ENCODE measurements around the gene CNR1. TPM values are rescaled to one million over a fixed set of nuclear protein-coding genes. Genes with fewer than 3 reads are reported as not detected.
A peak's percentile ranks its signal among the peaks of the same experiment; 100 is the strongest.
"Not testable (repeated sequence)": the region's sequence is repeated elsewhere in the genome, so short reads cannot be mapped to it uniquely, and the experiment has no call there.

CNR1 gene
- 2.5 TPM for polyA plus RNA-seq

- peaks cover 27 to 47% (median 39%) of the 10 kb centered on the region in 3 donors for H3K4me1 Mint-ChIP-seq
- H3K27me3 Mint-ChIP-seq, result peaks cover 7% of the 10 kb centered on the region
- no peaks in the 10 kb centered on the region for H3K9me3 Mint-ChIP-seq
- no peaks in the 10 kb centered on the region for H3K36me3 Mint-ChIP-seq
- peak within 1 kb of the TSS; percentile 93 to 99 (median 96) for H3K4me3 Mint-ChIP-seq
- H3K27ac Mint-ChIP-seq, result peak within 1 kb of the TSS; percentile 85 to 99 (median 93)
Measured at GRCh38 chr6:88165844-88166492, at the start of gene CNR1. TSS of gene CNR1 (minus strand) at chr6:88166347. CDS start at chr6:88145274, 21,073 bp downstream.

- Mint-ChIP-seq H3K27me3 (no peaks in the 10 kb centered on the region), H3K9me3 (no peaks in the 10 kb centered on the region), H3K4me1 (no peaks in the 10 kb centered on the region), H3K27ac (no peak overlapping the region), H3K4me3 (no peak overlapping the region), H3K36me3 (no peaks in the 10 kb centered on the region)
Measured at GRCh38 chr6:88211446-88211845, 45.3 kb upstream of the CNR1 start.

- no peak overlapping the region for H3K27ac Mint-ChIP-seq
- H3K9me3 Mint-ChIP-seq, result peaks cover 2 to 11% (median 9%) of the 10 kb centered on the region in 3 donors
- no peak overlapping the region for H3K4me3 Mint-ChIP-seq
- H3K36me3 Mint-ChIP-seq, result no peaks in the 10 kb centered on the region
- H3K27me3 Mint-ChIP-seq, result no peaks in the 10 kb centered on the region
- no peaks in the 10 kb centered on the region for H3K4me1 Mint-ChIP-seq
Measured at GRCh38 chr6:88209301-88209700, 43.2 kb upstream of the CNR1 start.

GRCh38 chr6:88208726-88209125 is 42.6 kb upstream of the CNR1 start:
- Mint-ChIP-seq H3K9me3 (peaks cover 2 to 16% (median 9%) of the 10 kb centered on the region in 3 donors), H3K36me3 (no peaks in the 10 kb centered on the region), H3K27me3 (no peaks in the 10 kb centered on the region), H3K4me3 (no peak overlapping the region), H3K4me1 (no peaks in the 10 kb centered on the region), H3K27ac (no peak overlapping the region)

GRCh38 chr6:88201734-88202133 is 35.6 kb upstream of the CNR1 start:
- not testable (repeated sequence) for H3K27ac Mint-ChIP-seq, H3K36me3 Mint-ChIP-seq, H3K4me1 Mint-ChIP-seq, H3K4me3 Mint-ChIP-seq, H3K27me3 Mint-ChIP-seq
- H3K9me3 Mint-ChIP-seq, result peaks cover 10 to 30% (median 14%) of the 10 kb centered on the region in 3 donors

- no peak overlapping the region for H3K27ac Mint-ChIP-seq
- H3K4me3 Mint-ChIP-seq, result no peak overlapping the region
- peaks cover 0 to 9% (median 5%) of the 10 kb centered on the region in 3 donors for H3K9me3 Mint-ChIP-seq
- H3K36me3 Mint-ChIP-seq, result peaks cover under 1% of the 10 kb centered on the region
- H3K4me1 Mint-ChIP-seq, result peaks cover 3 to 15% (median 5%) of the 10 kb centered on the region in 3 donors
- peaks cover 3% of the 10 kb centered on the region for H3K27me3 Mint-ChIP-seq
Measured at GRCh38 chr6:88184921-88185320, 18.8 kb upstream of the CNR1 start.

- peaks cover 0 to 6% (median 2%) of the 10 kb centered on the region in 3 donors for H3K9me3 Mint-ChIP-seq
- no peak overlapping the region for H3K27ac Mint-ChIP-seq
- no peak overlapping the region for H3K4me3 Mint-ChIP-seq
- peaks cover 3% of the 10 kb centered on the region for H3K36me3 Mint-ChIP-seq
- peaks cover 1% of the 10 kb centered on the region for H3K27me3 Mint-ChIP-seq
- peaks cover 13 to 29% (median 14%) of the 10 kb centered on the region in 3 donors for H3K4me1 Mint-ChIP-seq
Measured at GRCh38 chr6:88183471-88183870, 17.3 kb upstream of the CNR1 start.

GRCh38 chr6:88179692-88180091 is 13.5 kb upstream of the CNR1 start:
- peaks cover 0 to 6% (median 2%) of the 10 kb centered on the region in 3 donors for H3K9me3 Mint-ChIP-seq
- H3K36me3 Mint-ChIP-seq, result peaks cover 3% of the 10 kb centered on the region
- peak overlapping the region; percentile 80 to 95 (median 94) for H3K27ac Mint-ChIP-seq
- H3K27me3 Mint-ChIP-seq, result peaks cover 1% of the 10 kb centered on the region
- H3K4me1 Mint-ChIP-seq, result peaks cover 32 to 58% (median 33%) of the 10 kb centered on the region in 3 donors
- H3K4me3 Mint-ChIP-seq, result peak overlapping the region; percentile 75 to 94 (median 90)

- peaks cover 32 to 61% (median 35%) of the 10 kb centered on the region in 3 donors for H3K4me1 Mint-ChIP-seq
- H3K27ac Mint-ChIP-seq, result peak overlapping the region; percentile 65 to 95 (median 93)
- peak overlapping the region; percentile 38 to 87 (median 52) for H3K4me3 Mint-ChIP-seq
- H3K9me3 Mint-ChIP-seq, result peaks cover 0 to 6% (median 2%) of the 10 kb centered on the region in 3 donors
- H3K27me3 Mint-ChIP-seq, result peaks cover 1% of the 10 kb centered on the region
- H3K36me3 Mint-ChIP-seq, result peaks cover 4% of the 10 kb centered on the region
Measured at GRCh38 chr6:88177961-88178464, 11.9 kb upstream of the CNR1 start.

GRCh38 chr6:88174906-88175305 is 8.8 kb upstream of the CNR1 start:
- H3K27ac Mint-ChIP-seq, result peak overlapping the region; percentile 4 to 78 (median 59)
- peak overlapping the region in 2 of 4 donors; percentile 11 to 20 for H3K4me3 Mint-ChIP-seq

GRCh38 chr6:88171312-88171711 is 5.2 kb upstream of the CNR1 start:
- Mint-ChIP-seq H3K27me3 (peaks cover 3% of the 10 kb centered on the region), H3K4me3 (no peak overlapping the region), H3K27ac (peak overlapping the region in 2 of 3 donors; percentile 37 to 80), H3K9me3 (no peaks in the 10 kb centered on the region), H3K4me1 (peaks cover 19 to 30% (median 20%) of the 10 kb centered on the region in 3 donors), H3K36me3 (peaks cover 1% of the 10 kb centered on the region)

More at GRCh38 chr6:88174906-88175305, 8.8 kb upstream of the CNR1 start:
- Mint-ChIP-seq H3K27me3 (no peaks in the 10 kb centered on the region), H3K4me1 (peaks cover 29 to 46% (median 32%) of the 10 kb centered on the region in 3 donors), H3K9me3 (no peaks in the 10 kb centered on the region), H3K36me3 (peaks cover 3% of the 10 kb centered on the region)

GRCh38 chr6:88168362-88168761 is 2.2 kb upstream of the CNR1 start:
- no peaks in the 10 kb centered on the region for H3K36me3 Mint-ChIP-seq

GRCh38 chr6:88167352-88167937 is 1.3 kb upstream of the CNR1 start:
- Mint-ChIP-seq H3K27me3 (peaks cover 7% of the 10 kb centered on the region), H3K27ac (peak overlapping the region; percentile 69 to 95 (median 73)), H3K9me3 (no peaks in the 10 kb centered on the region), H3K4me3 (peak overlapping the region; percentile 78 to 95 (median 84)), H3K4me1 (peaks cover 26 to 40% (median 31%) of the 10 kb centered on the region in 3 donors), H3K36me3 (no peaks in the 10 kb centered on the region)

More at GRCh38 chr6:88168362-88168761, 2.2 kb upstream of the CNR1 start:
- no peaks in the 10 kb centered on the region for H3K9me3 Mint-ChIP-seq
- peak overlapping the region in 1 of 3 donors; percentile 73 for H3K27ac Mint-ChIP-seq
- peak overlapping the region; percentile 6 to 89 (median 78) for H3K4me3 Mint-ChIP-seq
- H3K27me3 Mint-ChIP-seq, result peaks cover 7% of the 10 kb centered on the region
- peaks cover 23 to 37% (median 29%) of the 10 kb centered on the region in 3 donors for H3K4me1 Mint-ChIP-seq

- Mint-ChIP-seq H3K4me1 (peaks cover 27 to 40% (median 34%) of the 10 kb centered on the region in 3 donors), H3K9me3 (no peaks in the 10 kb centered on the region), H3K27ac (peak overlapping the region; percentile 85 to 99 (median 93)), H3K36me3 (no peaks in the 10 kb centered on the region), H3K27me3 (peaks cover 7% of the 10 kb centered on the region), H3K4me3 (peak overlapping the region; percentile 93 to 97 (median 96))
Measured at GRCh38 chr6:88166493-88167351, 575 bp upstream of the CNR1 start.

All from IgD-negative memory B cell (primary cell).